Dendritic cell treated with granulocyte-macrophage colony-stimulating factor and Interleukin-4, amounts not matched to agents 40 ng/mL and 50 ng/mL, for 4 days (primary cell): ENCODE measurements around the gene CMYA5.
"Not testable (repeated sequence)": the region's sequence is repeated elsewhere in the genome, so short reads cannot be mapped to it uniquely, and the experiment has no call there.

Experiments
- H3K27ac Mint-ChIP-seq: one replicate; pipeline ENCODE4 v1.8.0; 2022; ENCODE audit warnings: mild to moderate bottlenecking, mixed read lengths
- H3K27me3 Mint-ChIP-seq: one replicate; pipeline ENCODE4 v1.8.0; 2022; ENCODE audit warnings: mild to moderate bottlenecking, mixed read lengths
- H3K36me3 Mint-ChIP-seq: one replicate; pipeline ENCODE4 v1.8.0; 2022; ENCODE audit warnings: low read depth, mixed read lengths
- H3K4me1 Mint-ChIP-seq: one replicate; pipeline ENCODE4 v1.8.0; 2022; ENCODE audit warnings: low read depth, mixed read lengths
- H3K4me3 Mint-ChIP-seq: one replicate; pipeline ENCODE4 v1.8.0; 2022; ENCODE audit warnings: mild to moderate bottlenecking, moderate library complexity, mixed read lengths
- H3K9me3 Mint-ChIP-seq: one replicate; pipeline ENCODE4 v1.8.0; 2022; ENCODE audit warnings: mixed read lengths
- intact Hi-C: fragments of 100-400 bp; cut with micrococcal nuclease; formaldehyde crosslinking; loops from one replicate; pipeline ENCODE4 v1.15.0; 2022

Gene CMYA5

GRCh38 chr5:79746642-79747569 is 57.3 kb downstream of the CMYA5 start:
- no peak overlapping the region for H3K4me3 Mint-ChIP-seq
- H3K27ac Mint-ChIP-seq, result no peak overlapping the region
- no peaks in the 10 kb centered on the region for H3K27me3 Mint-ChIP-seq

GRCh38 chr5:79750611-79751510 is 61.2 kb downstream of the CMYA5 start:
- Mint-ChIP-seq H3K27ac (no peak overlapping the region), H3K9me3 (no peaks in the 10 kb centered on the region)

More at GRCh38 chr5:79746642-79747569, 57.3 kb downstream of the CMYA5 start:
- no peaks in the 10 kb centered on the region for H3K36me3 Mint-ChIP-seq
- intact Hi-C loops, result no loop called here
- no peaks in the 10 kb centered on the region for H3K9me3 Mint-ChIP-seq
- H3K4me1 Mint-ChIP-seq, result peaks cover 6% of the 10 kb centered on the region

GRCh38 chr5:79753092-79753491 is 63.5 kb downstream of the CMYA5 start:
- Mint-ChIP-seq H3K4me1 (no peaks in the 10 kb centered on the region), H3K9me3 (no peaks in the 10 kb centered on the region), H3K27me3 (no peaks in the 10 kb centered on the region), H3K27ac (no peak overlapping the region), H3K4me3 (no peak overlapping the region), H3K36me3 (no peaks in the 10 kb centered on the region)
- intact Hi-C loops, result no loop called here

More at GRCh38 chr5:79750611-79751510, 61.2 kb downstream of the CMYA5 start:
- intact Hi-C loops, result no loop called here
- H3K4me3 Mint-ChIP-seq, result no peak overlapping the region
- no peaks in the 10 kb centered on the region for H3K4me1 Mint-ChIP-seq
- no peaks in the 10 kb centered on the region for H3K27me3 Mint-ChIP-seq
- no peaks in the 10 kb centered on the region for H3K36me3 Mint-ChIP-seq

- Mint-ChIP-seq H3K27me3 (no peaks in the 10 kb centered on the region), H3K4me1 (no peaks in the 10 kb centered on the region), H3K27ac (no peak overlapping the region), H3K36me3 (no peaks in the 10 kb centered on the region), H3K4me3 (no peak overlapping the region), H3K9me3 (no peaks in the 10 kb centered on the region)
- intact Hi-C loops, result no loop called here
Observed at GRCh38 chr5:79753877-79754645, 64.4 kb downstream of the CMYA5 start.

GRCh38 chr5:79754865-79755555 is 65.4 kb downstream of the CMYA5 start:
- no peaks in the 10 kb centered on the region for H3K27me3 Mint-ChIP-seq
- intact Hi-C loops, result no loop called here
- H3K9me3 Mint-ChIP-seq, result peaks cover 2% of the 10 kb centered on the region
- H3K4me1 Mint-ChIP-seq, result no peaks in the 10 kb centered on the region
- no peak overlapping the region for H3K27ac Mint-ChIP-seq
- H3K36me3 Mint-ChIP-seq, result no peaks in the 10 kb centered on the region
- no peak overlapping the region for H3K4me3 Mint-ChIP-seq

- no peak overlapping the region for H3K4me3 Mint-ChIP-seq
- H3K27me3 Mint-ChIP-seq, result no peaks in the 10 kb centered on the region
- H3K9me3 Mint-ChIP-seq, result peaks cover 11% of the 10 kb centered on the region
- no peak overlapping the region for H3K27ac Mint-ChIP-seq
- H3K36me3 Mint-ChIP-seq, result no peaks in the 10 kb centered on the region
- peaks cover 7% of the 10 kb centered on the region for H3K4me1 Mint-ChIP-seq
- intact Hi-C loops, result no loop called here
Observed at GRCh38 chr5:79756076-79756475, 66.4 kb downstream of the CMYA5 start.

- Mint-ChIP-seq H3K27ac (no peak overlapping the region), H3K4me3 (no peak overlapping the region), H3K36me3 (no peaks in the 10 kb centered on the region), H3K9me3 (peaks cover 11% of the 10 kb centered on the region), H3K4me1 (peaks cover 7% of the 10 kb centered on the region), H3K27me3 (no peaks in the 10 kb centered on the region)
- intact Hi-C loops, result no loop called here
Observed at GRCh38 chr5:79759436-79759835, 69.8 kb downstream of the CMYA5 start.

- intact Hi-C loops, result no loop called here
- Mint-ChIP-seq H3K27me3 (no peaks in the 10 kb centered on the region), H3K4me1 (peaks cover 7% of the 10 kb centered on the region), H3K27ac (no peak overlapping the region), H3K4me3 (no peak overlapping the region), H3K9me3 (peaks cover 11% of the 10 kb centered on the region), H3K36me3 (no peaks in the 10 kb centered on the region)
Observed at GRCh38 chr5:79759848-79760247, 70.2 kb downstream of the CMYA5 start.

GRCh38 chr5:79762929-79763328 is 73.3 kb downstream of the CMYA5 start:
- no peaks in the 10 kb centered on the region for H3K36me3 Mint-ChIP-seq
- peaks cover 21% of the 10 kb centered on the region for H3K9me3 Mint-ChIP-seq
- intact Hi-C loops, result no loop called here
- H3K4me3 Mint-ChIP-seq, result no peak overlapping the region
- H3K27ac Mint-ChIP-seq, result no peak overlapping the region
- H3K4me1 Mint-ChIP-seq, result peaks cover 7% of the 10 kb centered on the region
- no peaks in the 10 kb centered on the region for H3K27me3 Mint-ChIP-seq

- intact Hi-C loops, H3K27ac Mint-ChIP-seq, H3K4me3 Mint-ChIP-seq, H3K36me3 Mint-ChIP-seq, H3K4me1 Mint-ChIP-seq, H3K27me3 Mint-ChIP-seq: not testable (repeated sequence)
- H3K9me3 Mint-ChIP-seq, result peaks cover 25% of the 10 kb centered on the region
Observed at GRCh38 chr5:79764147-79764546, 74.5 kb downstream of the CMYA5 start.

GRCh38 chr5:79771387-79771786 is 81.8 kb downstream of the CMYA5 start:
- intact Hi-C loops, result no loop called here
- H3K4me1 Mint-ChIP-seq, result no peaks in the 10 kb centered on the region
- peaks cover 28% of the 10 kb centered on the region for H3K9me3 Mint-ChIP-seq
- H3K4me3 Mint-ChIP-seq, result no peak overlapping the region
- no peaks in the 10 kb centered on the region for H3K36me3 Mint-ChIP-seq
- no peaks in the 10 kb centered on the region for H3K27me3 Mint-ChIP-seq
- no peak overlapping the region for H3K27ac Mint-ChIP-seq

- intact Hi-C loops, result no loop called here
- no peaks in the 10 kb centered on the region for H3K36me3 Mint-ChIP-seq
- H3K4me3 Mint-ChIP-seq, result no peak overlapping the region
- H3K27ac Mint-ChIP-seq, result no peak overlapping the region
- H3K27me3 Mint-ChIP-seq, result no peaks in the 10 kb centered on the region
- H3K9me3 Mint-ChIP-seq, result peaks cover 17% of the 10 kb centered on the region
- H3K4me1 Mint-ChIP-seq, result no peaks in the 10 kb centered on the region
Observed at GRCh38 chr5:79772651-79773050, 83.0 kb downstream of the CMYA5 start.

- H3K36me3 Mint-ChIP-seq, result no peaks in the 10 kb centered on the region
- H3K27ac Mint-ChIP-seq, result no peak overlapping the region
- H3K4me1 Mint-ChIP-seq, result no peaks in the 10 kb centered on the region
- H3K27me3 Mint-ChIP-seq, result no peaks in the 10 kb centered on the region
- no peak overlapping the region for H3K4me3 Mint-ChIP-seq
- intact Hi-C loops, result no loop called here
- peaks cover 17% of the 10 kb centered on the region for H3K9me3 Mint-ChIP-seq
Observed at GRCh38 chr5:79773612-79774011, 84.0 kb downstream of the CMYA5 start.
